ENCODE measurements around the gene MYO1D.

GRCh38 chr17:32840241-32840640 is 36.7 kb downstream of the MYO1D start:
- TF ChIP-seq CTCF (IDR thresholded peaks at IDR 0.05; ENCODE audit: low read depth, low read length) (no peak), EZH2phosphoT487 (IDR thresholded peaks at IDR 0.05; ENCODE audit: low read depth) (no peak)

Data from OCI-LY3 (cell line).